Subcutaneous adipose tissue (tissue), 4 donors: ENCODE measurements around the gene LY6G5C. TPM values are rescaled to one million over a fixed set of nuclear protein-coding genes. Genes with fewer than 3 reads are reported as not detected.

Experiments
- total RNA-seq, 4 donors: library from RNA; depleted of rRNA; stranded (reverse); fragments of >200 nt; gene quantifications; one replicate each; pipeline ENCODE4 v1.1.0, GENCODE V29; 2016
- TF ChIP-seq, protein P1 (sequence below): fragments of 450-650 bp; IDR thresholded peaks from one replicate; pipeline ENCODE4 v1.5.1; 2016; ENCODE audit warnings: low read depth, mild to moderate bottlenecking, control low read depth, antibody characterized with exemption, moderate library complexity

Gene LY6G5C
- total RNA-seq, 4 donors from 2014 or later: 1.4 to 1.5 TPM; not detected in 2

DNA sequence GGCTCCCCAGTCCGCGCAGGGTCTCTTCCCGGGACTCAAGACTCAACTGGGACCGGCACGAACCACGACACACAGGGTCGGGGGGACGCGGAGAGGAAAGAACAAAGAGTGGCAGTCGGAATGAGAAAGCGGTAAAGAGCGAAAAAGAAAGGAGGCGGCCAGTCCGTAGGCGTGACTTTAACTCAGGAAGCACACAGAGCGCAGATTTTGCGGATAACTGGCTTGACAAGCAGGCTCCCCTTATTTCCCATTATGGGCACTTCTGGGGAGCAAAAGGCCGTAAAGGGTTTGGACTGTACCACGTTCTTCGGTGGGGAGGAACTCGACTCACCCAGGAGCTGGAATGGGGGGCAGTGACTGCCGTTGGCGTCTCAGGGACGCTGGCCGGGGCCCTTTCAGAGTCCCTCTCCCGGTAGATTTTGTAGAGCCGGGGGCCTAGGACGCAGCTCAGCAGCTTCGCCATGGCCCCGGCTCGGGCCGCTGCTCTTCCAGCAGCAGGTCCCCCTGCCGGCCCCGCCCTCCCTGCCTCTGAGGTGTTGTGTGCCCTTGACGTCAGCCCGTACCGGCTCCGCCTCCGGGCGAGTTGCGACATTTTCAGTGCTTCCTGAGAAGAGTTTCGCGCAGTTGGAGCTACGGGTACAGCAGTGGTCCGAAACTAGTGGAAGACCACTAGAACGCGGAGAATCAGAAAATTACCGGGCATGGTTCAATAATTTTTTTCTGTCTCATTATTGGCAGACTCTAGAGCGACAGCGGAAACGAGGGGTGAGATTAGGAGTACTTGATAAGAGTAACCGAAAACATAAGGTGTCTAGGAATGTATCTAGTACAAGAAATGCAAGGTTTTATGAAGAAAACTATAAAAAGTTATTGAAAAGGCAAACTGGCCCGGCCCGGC is 22.2 kb upstream of the LY6G5C start, which contains the start of gene ABHD16A:
TSS of gene ABHD16A (minus strand) at position 506 of the 898 bp plus-strand sequence. CDS start at position 463, 43 bp downstream.
- TF ChIP-seq, protein P1, sequence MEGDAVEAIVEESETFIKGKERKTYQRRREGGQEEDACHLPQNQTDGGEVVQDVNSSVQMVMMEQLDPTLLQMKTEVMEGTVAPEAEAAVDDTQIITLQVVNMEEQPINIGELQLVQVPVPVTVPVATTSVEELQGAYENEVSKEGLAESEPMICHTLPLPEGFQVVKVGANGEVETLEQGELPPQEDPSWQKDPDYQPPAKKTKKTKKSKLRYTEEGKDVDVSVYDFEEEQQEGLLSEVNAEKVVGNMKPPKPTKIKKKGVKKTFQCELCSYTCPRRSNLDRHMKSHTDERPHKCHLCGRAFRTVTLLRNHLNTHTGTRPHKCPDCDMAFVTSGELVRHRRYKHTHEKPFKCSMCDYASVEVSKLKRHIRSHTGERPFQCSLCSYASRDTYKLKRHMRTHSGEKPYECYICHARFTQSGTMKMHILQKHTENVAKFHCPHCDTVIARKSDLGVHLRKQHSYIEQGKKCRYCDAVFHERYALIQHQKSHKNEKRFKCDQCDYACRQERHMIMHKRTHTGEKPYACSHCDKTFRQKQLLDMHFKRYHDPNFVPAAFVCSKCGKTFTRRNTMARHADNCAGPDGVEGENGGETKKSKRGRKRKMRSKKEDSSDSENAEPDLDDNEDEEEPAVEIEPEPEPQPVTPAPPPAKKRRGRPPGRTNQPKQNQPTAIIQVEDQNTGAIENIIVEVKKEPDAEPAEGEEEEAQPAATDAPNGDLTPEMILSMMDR: no peak

DNA sequence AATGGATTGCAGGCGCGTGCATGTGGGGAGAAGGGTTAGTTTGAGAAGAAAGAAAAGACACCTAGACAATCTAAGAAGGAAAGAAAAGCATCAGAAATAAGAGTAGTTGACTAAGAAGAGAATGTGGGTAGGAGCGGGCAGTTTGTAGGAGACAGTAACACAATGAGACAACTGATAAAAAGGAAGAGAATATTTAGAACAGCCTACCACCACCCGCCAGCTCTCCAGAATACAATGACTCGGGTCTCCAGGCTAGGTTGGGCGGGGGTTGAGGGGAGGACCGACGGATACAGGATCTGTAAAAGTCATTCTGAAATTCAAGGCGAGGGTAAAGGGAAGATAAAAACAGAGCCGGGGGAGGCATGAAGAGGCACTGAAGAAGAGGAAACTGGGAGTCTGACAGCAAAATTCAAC is 21.5 kb upstream of the LY6G5C start:
- TF ChIP-seq, protein P1: no peak

DNA sequence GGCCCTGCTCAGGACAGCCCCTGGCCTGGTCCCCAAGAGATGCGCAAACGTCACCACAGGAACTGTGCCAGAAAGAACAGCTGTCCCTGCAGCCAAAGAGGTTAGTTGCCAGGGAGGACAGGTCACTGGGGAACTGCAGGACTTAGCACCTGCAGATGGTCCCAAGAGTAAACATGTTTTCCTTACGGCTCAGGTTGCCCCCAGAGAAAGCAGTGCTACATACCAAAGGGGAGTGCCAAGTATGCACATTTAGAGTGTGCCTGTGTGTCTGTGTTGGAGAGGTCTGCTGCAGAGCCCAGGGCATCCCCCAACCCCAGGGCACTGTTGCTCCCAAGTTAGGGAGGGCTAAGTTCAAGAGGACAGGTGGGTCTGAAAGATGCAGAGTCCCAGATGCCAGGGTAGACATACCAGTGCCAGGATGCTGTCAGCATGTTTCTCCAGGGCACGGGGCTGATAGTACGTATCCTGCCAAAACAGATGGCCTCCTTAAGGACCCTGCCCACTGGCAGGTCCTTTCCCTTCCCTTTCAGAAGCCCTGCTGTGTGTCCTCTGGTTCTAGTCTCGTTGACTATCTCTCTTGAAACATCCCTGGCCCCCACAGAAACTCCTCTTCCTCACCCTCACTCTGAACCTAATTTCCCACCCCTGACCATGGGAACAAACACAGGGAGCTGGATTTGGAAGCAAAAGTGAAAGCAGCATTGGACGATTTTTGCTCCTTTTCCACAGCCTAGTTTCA is 21.0 kb upstream of the LY6G5C start:
- TF ChIP-seq, protein P1: no peak

DNA sequence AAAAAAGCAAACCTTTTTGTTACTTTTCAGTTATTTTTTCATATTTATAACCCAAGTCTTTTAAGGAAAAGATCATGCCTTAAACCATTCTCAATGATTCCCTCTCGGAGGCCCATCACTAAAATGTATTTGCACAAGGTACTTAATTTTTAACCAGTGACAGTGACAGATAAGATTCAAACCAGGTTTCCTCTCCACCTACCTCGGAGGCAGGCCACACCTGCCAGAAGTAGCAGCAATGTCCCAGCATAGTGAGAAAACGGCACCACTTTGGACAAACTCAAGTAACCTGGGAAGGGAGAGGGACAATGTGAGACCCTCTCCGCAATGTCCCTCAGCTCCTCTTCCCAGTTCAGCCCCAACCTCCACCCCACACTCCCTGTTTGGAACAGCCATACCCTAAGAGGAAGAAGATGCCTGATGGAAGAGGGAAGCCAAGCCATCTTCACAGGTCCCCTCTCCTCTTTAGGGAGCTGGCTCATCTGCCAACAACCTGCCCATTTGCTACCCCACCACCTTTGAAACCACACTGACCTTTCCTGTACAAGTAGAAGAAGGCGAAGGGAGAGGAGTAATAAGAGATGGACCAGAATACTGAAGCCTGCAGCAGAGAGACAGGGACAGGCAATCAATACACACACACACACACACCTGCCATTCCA is 20.0 kb upstream of the LY6G5C start:
- TF ChIP-seq, protein P1: no peak

DNA sequence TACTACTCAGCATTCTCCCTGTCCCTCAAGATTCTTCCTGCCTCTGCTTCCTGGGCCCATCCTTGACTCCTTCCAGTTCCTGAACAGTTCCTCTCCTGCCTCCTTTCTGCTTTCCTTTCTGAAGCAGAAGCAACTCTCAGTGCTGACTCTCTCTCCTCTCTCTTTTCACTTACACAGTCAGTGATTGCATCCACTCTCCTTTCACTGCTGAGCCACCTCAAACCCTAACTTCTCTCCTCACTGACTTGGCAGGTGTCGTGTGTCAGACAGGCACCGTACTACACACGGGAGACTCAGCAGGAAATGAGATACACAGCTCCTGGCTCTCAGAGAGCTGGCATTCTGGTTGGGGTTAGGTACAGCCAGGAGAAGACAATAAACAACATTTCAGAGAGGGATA is 16.7 kb upstream of the LY6G5C start:
- TF ChIP-seq, protein P1: no peak

DNA sequence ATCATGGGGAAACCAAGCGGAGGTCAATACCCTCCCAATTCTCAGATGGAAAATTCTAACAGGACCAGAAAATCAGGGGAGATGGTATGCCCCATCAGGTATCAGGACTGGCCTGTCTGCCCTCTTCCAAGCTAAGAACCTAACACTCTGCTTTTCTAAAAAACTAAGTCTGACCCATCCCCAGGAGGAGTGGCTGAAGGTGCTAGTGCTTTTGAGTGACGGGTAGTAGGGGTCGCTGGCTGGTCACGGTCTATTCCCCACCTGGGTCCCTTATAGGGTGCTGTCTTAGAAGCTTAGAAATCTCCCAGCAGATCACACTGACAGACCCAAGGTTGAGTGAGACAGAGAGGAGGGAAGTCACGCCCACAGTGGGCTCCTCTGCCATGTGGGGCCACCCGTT is 12.7 kb upstream of the LY6G5C start:
- TF ChIP-seq, protein P1: no peak

DNA sequence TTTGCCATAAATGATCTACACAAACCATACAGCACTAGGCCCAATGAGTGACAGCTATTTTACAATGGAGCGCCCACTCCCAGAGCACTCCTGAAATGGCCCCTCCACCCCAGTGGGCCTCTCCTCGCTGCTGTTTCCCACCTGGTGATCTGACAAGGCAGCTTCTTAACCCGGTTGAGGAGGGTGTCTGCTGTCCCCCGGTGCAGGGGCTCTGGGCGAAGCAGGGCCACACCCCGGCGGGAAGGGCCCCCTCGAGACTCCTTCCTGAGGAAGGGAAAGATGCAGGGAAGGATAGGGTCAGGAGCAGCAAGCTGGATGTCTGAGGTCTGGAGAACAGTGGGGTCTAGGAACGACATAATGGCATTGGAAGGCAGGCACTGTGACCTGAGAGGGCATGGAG is 12.0 kb upstream of the LY6G5C start:
- TF ChIP-seq, protein P1: no peak
